WI38 (cell line): ENCODE data around the gene MOV10L1.
"Not testable (repeated sequence)": the region's sequence is repeated elsewhere in the genome, so short reads cannot be mapped to it uniquely, and the experiment has no call there.

Experiments used
- H3K4me3 ChIP-seq: 2 replicates; pipeline ENCODE4 v1.5.1; 2011; ENCODE audit warnings: low read depth, mild to moderate bottlenecking, control low read depth, low read length
- CTCF ChIP-seq: IDR thresholded peaks from 2 replicates; pipeline ENCODE4 v1.5.1; 2012; ENCODE audit warnings: low read depth, mild to moderate bottlenecking, control low read depth, low read length

The MOV10L1 gene

GRCh38 chr22:50199829-50200460 is 110.1 kb downstream of the MOV10L1 start:
- no peak for TF ChIP-seq CTCF
- H3K4me3 ChIP-seq = peak overlapping the region; percentile 72

DNA sequence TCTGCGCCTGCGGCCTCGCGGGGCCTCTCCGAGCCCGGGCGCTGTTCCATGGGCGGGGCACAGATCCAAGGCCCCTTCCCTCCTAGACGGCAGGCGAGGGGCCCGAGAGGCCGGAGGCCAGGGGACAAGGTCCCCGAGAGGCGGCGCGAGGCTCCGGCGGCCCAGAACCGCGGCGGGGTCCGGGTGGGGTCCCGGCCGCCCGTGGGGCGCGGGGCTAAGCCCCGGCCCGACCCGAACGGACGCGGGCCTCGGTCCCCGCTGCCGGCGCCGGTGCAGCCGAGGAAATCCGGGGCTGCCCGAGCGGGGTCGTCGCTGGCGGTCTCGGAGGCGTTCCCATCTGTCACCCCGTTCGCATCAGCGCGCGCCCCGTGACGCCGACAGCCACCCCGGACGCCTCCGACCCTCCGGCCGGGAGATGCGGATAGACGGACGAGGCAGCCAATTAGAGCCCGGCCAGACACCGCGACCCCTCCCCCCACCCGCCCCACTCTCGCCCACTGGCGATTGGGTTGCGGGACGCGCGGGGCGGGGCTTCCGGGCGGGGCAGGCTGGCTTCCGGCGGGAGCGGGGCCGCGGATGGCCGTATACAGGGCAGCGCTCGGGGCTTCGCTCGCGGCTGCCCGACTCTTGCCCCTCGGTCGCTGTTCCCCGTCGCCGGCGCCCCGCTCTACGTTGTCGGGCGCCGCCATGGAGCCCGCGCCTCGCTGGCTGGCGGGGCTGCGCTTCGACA is 110.8 kb downstream of the MOV10L1 start, which contains the start of gene SELENOO:
SELENOO (plus strand) TSS at position 551 of the 730 bp plus-strand sequence; CDS start at position 577, 26 bp downstream.
- TF ChIP-seq CTCF = no peak
- peak within 1 kb of the TSS; percentile 72 for H3K4me3 ChIP-seq

- peak overlapping the region; percentile 72 for H3K4me3 ChIP-seq
- TF ChIP-seq CTCF = no peak
These were observed 111.7 kb downstream of the MOV10L1 start for GRCh38 chr22:50201191-50202129.

- no peak for TF ChIP-seq CTCF
- H3K4me3 ChIP-seq = peak overlapping the region; percentile 72
These were observed 112.4 kb downstream of the MOV10L1 start for GRCh38 chr22:50202130-50202666.

DNA sequence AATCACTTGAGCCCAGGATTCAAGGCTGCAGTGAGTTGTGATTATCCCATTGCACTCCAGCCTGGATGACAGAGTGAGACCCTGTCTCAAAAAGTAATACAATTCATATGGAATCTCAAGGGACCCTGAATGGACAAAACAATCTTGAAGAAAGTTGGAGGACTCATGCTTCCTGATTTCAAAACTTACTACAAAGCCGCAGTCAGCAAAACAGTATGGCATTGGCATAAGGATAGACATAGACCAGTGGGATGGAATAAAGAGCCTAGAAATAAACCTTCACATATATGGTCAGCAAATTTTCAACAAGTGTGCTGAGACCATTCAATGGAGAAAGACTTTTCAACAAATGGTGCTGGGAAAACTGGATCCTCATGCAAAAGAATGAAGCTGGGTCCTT is 113.5 kb downstream of the MOV10L1 start:
- no peak for TF ChIP-seq CTCF
- no peak overlapping the region for H3K4me3 ChIP-seq

DNA sequence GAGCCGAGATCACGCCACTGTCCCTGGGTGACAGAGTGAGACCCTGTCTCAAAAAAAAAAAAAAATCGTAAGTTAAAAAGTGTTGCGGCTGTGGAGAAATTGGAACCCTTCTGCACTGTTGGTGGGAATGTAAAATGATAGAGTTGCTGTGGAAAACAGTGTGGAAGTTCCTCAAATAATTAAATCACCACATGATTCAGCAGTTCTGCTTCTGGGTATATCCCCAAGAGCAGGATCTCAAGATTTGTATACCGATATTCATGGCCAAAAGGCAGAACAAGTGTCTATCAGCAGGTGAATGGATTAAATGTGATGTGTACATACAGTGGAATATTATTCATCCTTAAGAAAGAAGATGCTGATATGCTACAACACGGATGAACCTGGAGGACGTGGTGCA is 114.8 kb downstream of the MOV10L1 start:
- H3K4me3 ChIP-seq = no peak overlapping the region
- TF ChIP-seq CTCF = no peak

DNA sequence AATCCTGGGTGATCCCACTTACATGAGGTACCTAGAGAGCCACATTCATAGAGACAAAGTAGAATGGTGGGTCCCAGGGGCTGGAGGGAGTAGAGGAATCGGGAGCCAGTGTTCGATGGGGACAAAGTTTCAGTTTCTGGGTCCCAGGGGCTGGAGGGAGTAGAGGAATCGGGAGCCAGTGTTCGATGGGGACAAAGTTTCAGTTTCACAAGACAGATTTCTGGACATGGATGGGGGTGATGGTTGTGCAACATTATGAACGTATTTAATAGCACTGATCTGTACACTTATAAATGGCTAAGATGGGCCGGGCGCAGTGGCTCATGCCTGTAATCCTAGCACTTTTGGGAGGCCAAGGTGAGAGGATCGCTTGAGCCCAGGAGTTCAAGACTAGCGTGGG is 115.2 kb downstream of the MOV10L1 start:
- not testable (repeated sequence) for H3K4me3 ChIP-seq
